22Rv1 (cell line): ENCODE results near the gene S100A12.

Experiments used
- ZFX ChIP-seq: fragments of 450-650 bp; IDR thresholded peaks from 2 replicates; pipeline ENCODE4 v1.6.1; 2017; ENCODE audit warnings: antibody characterized with exemption, borderline replicate concordance
- TF ChIP-seq, protein P1 (sequence below): fragments of 450-650 bp; IDR thresholded peaks from 2 replicates; pipeline ENCODE4 v1.5.1; 2017; ENCODE audit warnings: mild to moderate bottlenecking

DNA sequence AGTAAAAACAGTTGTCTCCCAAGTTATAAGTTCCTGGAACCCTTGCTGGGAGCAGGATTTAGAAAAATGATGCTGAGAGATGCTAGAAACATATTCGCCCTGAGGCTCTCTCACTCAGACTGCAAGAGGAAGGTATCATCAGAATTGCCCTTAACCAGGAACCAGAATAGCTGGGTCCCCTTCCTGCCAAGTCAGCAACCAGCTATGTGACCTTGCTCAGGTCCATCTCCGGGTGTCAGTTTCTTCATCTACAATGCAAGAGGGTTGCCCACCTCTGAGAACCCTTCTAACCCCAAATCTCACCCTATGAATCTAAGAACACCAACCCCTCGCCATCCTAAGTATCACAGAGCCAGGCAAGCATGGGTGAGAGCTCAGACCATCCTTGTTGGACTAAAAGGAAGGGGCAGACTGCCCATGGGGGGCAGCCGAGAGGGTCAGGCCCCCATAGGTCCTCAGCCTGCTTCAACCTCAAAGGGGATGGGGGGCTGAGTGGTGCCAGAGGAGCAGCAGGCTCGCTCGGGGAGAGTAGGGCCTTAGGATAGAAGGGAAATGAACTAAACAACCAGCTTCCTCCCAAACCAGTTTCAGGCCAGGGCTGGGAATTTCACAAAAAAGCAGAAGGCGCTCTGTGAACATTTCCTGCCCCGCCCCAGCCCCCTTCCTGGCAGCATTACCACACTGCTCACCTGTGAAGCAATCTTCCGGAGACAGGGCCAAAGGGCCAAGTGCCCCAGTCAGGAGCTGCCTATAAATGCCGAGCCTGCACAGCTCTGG lies 18.2 kb downstream of the S100A12 start:
- TF ChIP-seq, protein P1, sequence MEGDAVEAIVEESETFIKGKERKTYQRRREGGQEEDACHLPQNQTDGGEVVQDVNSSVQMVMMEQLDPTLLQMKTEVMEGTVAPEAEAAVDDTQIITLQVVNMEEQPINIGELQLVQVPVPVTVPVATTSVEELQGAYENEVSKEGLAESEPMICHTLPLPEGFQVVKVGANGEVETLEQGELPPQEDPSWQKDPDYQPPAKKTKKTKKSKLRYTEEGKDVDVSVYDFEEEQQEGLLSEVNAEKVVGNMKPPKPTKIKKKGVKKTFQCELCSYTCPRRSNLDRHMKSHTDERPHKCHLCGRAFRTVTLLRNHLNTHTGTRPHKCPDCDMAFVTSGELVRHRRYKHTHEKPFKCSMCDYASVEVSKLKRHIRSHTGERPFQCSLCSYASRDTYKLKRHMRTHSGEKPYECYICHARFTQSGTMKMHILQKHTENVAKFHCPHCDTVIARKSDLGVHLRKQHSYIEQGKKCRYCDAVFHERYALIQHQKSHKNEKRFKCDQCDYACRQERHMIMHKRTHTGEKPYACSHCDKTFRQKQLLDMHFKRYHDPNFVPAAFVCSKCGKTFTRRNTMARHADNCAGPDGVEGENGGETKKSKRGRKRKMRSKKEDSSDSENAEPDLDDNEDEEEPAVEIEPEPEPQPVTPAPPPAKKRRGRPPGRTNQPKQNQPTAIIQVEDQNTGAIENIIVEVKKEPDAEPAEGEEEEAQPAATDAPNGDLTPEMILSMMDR, result no peak
- TF ChIP-seq ZFX, result no peak
